Keratinocyte (primary cell): ENCODE measurements around the gene CHST8. TPM values are rescaled to one million over a fixed set of nuclear protein-coding genes. Genes with fewer than 3 reads are reported as not detected.

Source experiments
- DNase-seq: peaks from one replicate; pipeline ENCODE4 v3.0.0-alpha.2; 2011; ENCODE audit warnings: low read depth, missing footprints, low spot score
- FAIRE-seq: peaks from 2 replicates; lab custom pipeline; 2011; peaks lifted over from hg19 to GRCh38; lab: Jason Lieb, UNC
- H2AFZ ChIP-seq: 2 replicates; pipeline ENCODE4 v1.6.0; 2012; ENCODE audit warnings: low read length, control low read depth, inconsistent platforms; ENCODE audit not compliant: control insufficient read depth
- H3K27ac ChIP-seq: 2 replicates; pipeline ENCODE4 v1.5.1; 2011; ENCODE audit warnings: low read length; ENCODE audit not compliant: control insufficient read depth, insufficient read depth
- H3K27me3 ChIP-seq: 3 replicates; pipeline ENCODE4 v1.6.0; 2011; ENCODE audit warnings: low read length; ENCODE audit not compliant: control insufficient read depth, insufficient read depth; ENCODE audit errors: extremely low read depth
- H3K36me3 ChIP-seq, 2 experiments: 2 replicates in 1 of 2; 3 replicates in 1 of 2; pipeline ENCODE4 v1.5.1; 2011; ENCODE audit warnings: low read length in 2 of 2, mild to moderate bottlenecking in 1 of 2; ENCODE audit not compliant: control insufficient read depth in 2 of 2, insufficient read depth in 2 of 2; ENCODE audit errors: extremely low read depth in 1 of 2
- H3K4me1 ChIP-seq: 3 replicates; pipeline ENCODE4 v1.5.1; 2011; ENCODE audit warnings: low read length; ENCODE audit not compliant: control insufficient read depth, insufficient read depth; ENCODE audit errors: extremely low read depth
- H3K4me2 ChIP-seq: 3 replicates; pipeline ENCODE4 v1.6.0; 2011; ENCODE audit warnings: low read depth, low read length; ENCODE audit not compliant: control insufficient read depth, insufficient read depth; ENCODE audit errors: extremely low read depth
- H3K4me3 ChIP-seq, 3 experiments: fragments of 200-600 bp in 1 of 3; sonication (generic) in 1 of 3; 2 replicates in 2 of 3; 3 replicates in 1 of 3; pipeline ENCODE4 v1.5.1; 2011 to 2016; ENCODE audit warnings: low read length in 3 of 3, mild to moderate bottlenecking in 3 of 3, control low read depth in 2 of 3, inconsistent platforms in 1 of 3, low read depth in 1 of 3, mixed read lengths in 1 of 3, mixed run types in 1 of 3, moderate library complexity in 1 of 3; ENCODE audit not compliant: control insufficient read depth in 2 of 3, insufficient read depth in 2 of 3; ENCODE audit errors: extremely low read depth in 1 of 3
- H3K79me2 ChIP-seq: 2 replicates; pipeline ENCODE4 v1.6.0; 2012; ENCODE audit warnings: low read length; ENCODE audit not compliant: control insufficient read depth, insufficient read depth
- H3K9ac ChIP-seq: 3 replicates; pipeline ENCODE4 v1.6.0; 2011; ENCODE audit warnings: low read length; ENCODE audit not compliant: control insufficient read depth, insufficient read depth; ENCODE audit errors: extremely low read depth
- H3K9me1 ChIP-seq: 3 replicates; pipeline ENCODE4 v1.6.0; 2011; ENCODE audit warnings: low read length; ENCODE audit not compliant: control insufficient read depth, insufficient read depth; ENCODE audit errors: extremely low read depth
- H3K9me3 ChIP-seq: 2 replicates; pipeline ENCODE4 v1.5.1; 2012; ENCODE audit warnings: low read depth, low read length; ENCODE audit not compliant: control insufficient read depth
- H4K20me1 ChIP-seq: 3 replicates; pipeline ENCODE4 v1.6.0; 2011; ENCODE audit warnings: low read length; ENCODE audit not compliant: control insufficient read depth, insufficient read depth; ENCODE audit errors: extremely low read depth
- EZH2 ChIP-seq: IDR thresholded peaks from one replicate; pipeline ENCODE4 v1.6.1; 2012; ENCODE audit warnings: inconsistent platforms, mild to moderate bottlenecking, low read length, moderate library complexity
- dilution Hi-C: fragments of 300-500 bp; cut with MboI; formaldehyde crosslinking; loops from one replicate; pipeline ENCODE4 v1.7.0; 2020; ENCODE audit warnings: low sequenced_read_pairs; ENCODE audit not compliant: extremely low pct_ligation_motif_present
- polyA plus RNA-seq, 5 experiments: library from polyadenylated mRNA; depleted of rRNA in 3 of 5; stranded (reverse) in 3 of 5; stranded (forward) in 1 of 5; unstranded in 1 of 5; fragments of >200 nt; gene quantifications; 1 replicate in 1 of 5; 2 replicates in 3 of 5; 3 replicates in 1 of 5; pipeline versions ENCODE4 v1.2.1 to v1.2.3, GENCODE V29; 2011 to 2012; ENCODE audit warnings: missing spikeins in 2 of 5, low read depth in 1 of 5, low replicate concordance in 1 of 5
- TF ChIP-seq, protein P1 (sequence below), 3 experiments: IDR thresholded peaks in 1 of 3; conservative IDR thresholded peaks in 1 of 3; optimal IDR thresholded peaks in 1 of 3; 2 replicates in 2 of 3; 3 replicates in 1 of 3; pipeline versions ENCODE3 to v1.5.1; 2011; ENCODE audit warnings: low read length in 3 of 3, mild to moderate bottlenecking in 3 of 3, moderate library complexity in 2 of 3, control low read depth in 1 of 3, inconsistent platforms in 1 of 3; ENCODE audit not compliant: insufficient read depth in 2 of 3; ENCODE audit errors: extremely low read depth in 1 of 3

Gene CHST8
- polyA plus RNA-seq, 1 donor (not counting 4 experiments of a cell fraction or from before 2014, with no cell fraction given): not detected

DNA sequence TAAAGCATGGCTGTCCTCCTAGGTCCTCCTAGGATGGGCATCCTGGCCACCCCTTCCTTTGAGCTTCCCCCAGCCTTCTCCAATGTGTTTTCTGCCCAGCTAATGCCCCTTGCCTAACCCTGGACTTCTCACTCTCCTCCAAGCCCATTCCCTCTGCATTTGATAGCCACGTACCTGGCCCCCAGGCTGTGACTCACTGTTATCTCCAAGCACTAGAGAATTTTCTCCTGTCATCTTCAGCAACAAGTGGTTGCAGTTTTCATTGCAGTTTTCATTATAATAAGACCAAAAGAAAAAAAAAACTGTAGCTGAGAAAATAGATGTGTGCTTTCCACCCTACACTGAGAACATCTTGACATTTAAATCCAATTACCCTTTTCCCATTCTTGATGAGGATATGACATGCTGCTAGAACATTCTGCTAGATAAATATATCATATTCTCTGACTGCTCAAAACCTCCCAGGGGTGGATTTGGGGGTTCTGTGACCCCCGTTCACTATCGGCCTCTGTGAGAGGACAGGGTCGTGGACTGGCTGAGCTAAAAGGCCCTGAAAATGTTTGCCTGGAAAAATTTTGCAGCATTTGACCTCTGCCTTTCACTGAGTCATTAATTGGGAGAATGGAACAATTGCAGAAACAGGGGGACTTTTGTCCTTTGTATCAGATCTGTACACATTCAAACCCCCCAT, 116.1 kb downstream of the CHST8 start:
- Histone ChIP-seq H3K27me3 (peaks cover 4% of the 10 kb centered on the region), H3K9me3 (no peaks in the 10 kb centered on the region), H3K27ac (no peak overlapping the region), H3K4me3 (no peak overlapping the region), H2AFZ (no peak overlapping the region), H3K79me2 (no peaks in the 10 kb centered on the region), H3K4me2 (no peak overlapping the region), H3K9ac (no peak overlapping the region), H3K4me1 (no peaks in the 10 kb centered on the region), H4K20me1 (no peaks in the 10 kb centered on the region), H3K36me3 (no peaks in the 10 kb centered on the region), H3K9me1 (no peaks in the 10 kb centered on the region)
- no peak for FAIRE-seq
- TF ChIP-seq, protein P1, sequence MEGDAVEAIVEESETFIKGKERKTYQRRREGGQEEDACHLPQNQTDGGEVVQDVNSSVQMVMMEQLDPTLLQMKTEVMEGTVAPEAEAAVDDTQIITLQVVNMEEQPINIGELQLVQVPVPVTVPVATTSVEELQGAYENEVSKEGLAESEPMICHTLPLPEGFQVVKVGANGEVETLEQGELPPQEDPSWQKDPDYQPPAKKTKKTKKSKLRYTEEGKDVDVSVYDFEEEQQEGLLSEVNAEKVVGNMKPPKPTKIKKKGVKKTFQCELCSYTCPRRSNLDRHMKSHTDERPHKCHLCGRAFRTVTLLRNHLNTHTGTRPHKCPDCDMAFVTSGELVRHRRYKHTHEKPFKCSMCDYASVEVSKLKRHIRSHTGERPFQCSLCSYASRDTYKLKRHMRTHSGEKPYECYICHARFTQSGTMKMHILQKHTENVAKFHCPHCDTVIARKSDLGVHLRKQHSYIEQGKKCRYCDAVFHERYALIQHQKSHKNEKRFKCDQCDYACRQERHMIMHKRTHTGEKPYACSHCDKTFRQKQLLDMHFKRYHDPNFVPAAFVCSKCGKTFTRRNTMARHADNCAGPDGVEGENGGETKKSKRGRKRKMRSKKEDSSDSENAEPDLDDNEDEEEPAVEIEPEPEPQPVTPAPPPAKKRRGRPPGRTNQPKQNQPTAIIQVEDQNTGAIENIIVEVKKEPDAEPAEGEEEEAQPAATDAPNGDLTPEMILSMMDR (optimal IDR thresholded peaks at IDR 0.05 in 1 of 3, IDR thresholded peaks at IDR 0.05 in 1 of 3, conservative IDR thresholded peaks at IDR 0.05 in 1 of 3; ENCODE audit: extremely low read depth in 1 of 3, insufficient read depth in 2 of 3, low read length in 3 of 3): no peak
- dilution Hi-C loops: no loop called here
- DNase-seq: no peak

DNA sequence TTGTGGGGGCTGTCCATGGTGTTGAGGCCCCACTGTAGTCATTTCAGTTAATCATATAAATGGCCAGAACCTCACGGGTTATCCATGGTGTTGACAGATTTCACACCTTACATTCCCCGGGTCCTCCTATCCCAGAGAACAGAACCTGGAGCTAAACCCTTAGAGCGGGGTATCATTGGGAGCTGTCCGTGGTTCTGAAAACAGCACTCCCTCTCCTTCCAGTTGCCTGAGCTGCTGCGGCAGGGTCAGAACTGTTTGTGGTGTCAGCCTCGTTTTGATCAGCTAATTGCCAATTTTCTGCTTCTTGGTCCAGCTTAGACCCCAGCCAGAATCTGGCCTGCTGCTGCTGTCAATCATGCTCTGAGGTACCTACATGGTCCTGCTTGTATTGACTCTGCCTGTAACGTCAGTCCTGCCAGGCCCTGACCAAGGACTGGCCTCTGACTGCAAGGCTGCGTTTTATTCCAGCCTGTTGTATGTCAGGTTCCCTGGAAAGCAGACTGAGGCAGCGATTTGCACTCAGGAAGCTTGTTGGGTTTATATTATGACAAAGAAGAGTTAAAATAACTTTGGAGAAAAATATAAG, 119.2 kb downstream of the CHST8 start:
- TF ChIP-seq, protein P1 (optimal IDR thresholded peaks at IDR 0.05 in 1 of 3, IDR thresholded peaks at IDR 0.05 in 1 of 3, conservative IDR thresholded peaks at IDR 0.05 in 1 of 3; ENCODE audit: extremely low read depth in 1 of 3, insufficient read depth in 2 of 3, low read length in 3 of 3): no peak
- TF ChIP-seq EZH2: no peak
- no peaks in the 10 kb centered on the region for H4K20me1 ChIP-seq
- H3K9me3 ChIP-seq: no peaks in the 10 kb centered on the region
- no peaks in the 10 kb centered on the region for H3K4me1 ChIP-seq
- H3K36me3 ChIP-seq: no peaks in the 10 kb centered on the region
- no peak overlapping the region for H3K4me3 ChIP-seq
- no peak for DNase-seq
- no peak overlapping the region for H2AFZ ChIP-seq
- dilution Hi-C loops: no loop called here
- no peaks in the 10 kb centered on the region for H3K79me2 ChIP-seq
- H3K9ac ChIP-seq: no peak overlapping the region
- H3K27me3 ChIP-seq: peaks cover 2% of the 10 kb centered on the region
- no peaks in the 10 kb centered on the region for H3K9me1 ChIP-seq
- no peak overlapping the region for H3K27ac ChIP-seq
- no peak overlapping the region for H3K4me2 ChIP-seq
- no peak for FAIRE-seq
